ENCODE results near the gene SRM.

GRCh38 chr1:11025618-11026017 lies 34.2 kb downstream of the SRM start:
- TF ChIP-seq CTCF (IDR thresholded peaks at IDR 0.05) (no peak), ZFX (IDR thresholded peaks at IDR 0.05; ENCODE audit: borderline replicate concordance) (no peak)
